ENCODE results near the gene LYPD4. TPM values are rescaled to one million over a fixed set of nuclear protein-coding genes. Genes with fewer than 3 reads are reported as not detected.
"Not testable (repeated sequence)": the region's sequence is repeated elsewhere in the genome, so short reads cannot be mapped to it uniquely, and the experiment has no call there.

LYPD4 gene
- total and polyA plus RNA-seq, 2 donors (not counting 1 experiment from before 2014, with no cell fraction given), result not detected

- H3K4me3 Mint-ChIP-seq, result peak within 1 kb of the TSS; percentile 97
- H3K27me3 Mint-ChIP-seq, result no peaks in the 10 kb centered on the region
- TF ChIP-seq EZH2 (IDR thresholded peaks at IDR 0.05; ENCODE audit: borderline replicate concordance, insufficient read depth, low read depth, low read length, poor library complexity, severe bottlenecking), result no peak
- TF ChIP-seq CTCF (IDR thresholded peaks at IDR 0.05), result no peak
- no peaks in the 10 kb centered on the region for H3K27me3 ChIP-seq (replicated peaks in 1 of 4; ENCODE audit: control extremely low read depth in 1 of 4, control insufficient read depth in 3 of 4, insufficient read depth in 4 of 4, low read length in 3 of 4)
- H3K79me2 ChIP-seq (ENCODE audit: control insufficient read depth, insufficient read depth, low read length), result peaks cover 70% of the 10 kb centered on the region
- peaks cover 44% of the 10 kb centered on the region for H4K20me1 ChIP-seq (ENCODE audit: control insufficient read depth, insufficient read depth, low read length, poor library complexity, severe bottlenecking)
- DNase-seq (peak; percentile 97), ATAC-seq (ENCODE audit: low read depth) (peak; percentile 70)
- no peaks in the 10 kb centered on the region for H3K9me3 Mint-ChIP-seq (ENCODE audit: insufficient read depth)
- ChIA-PET CTCF (interaction anchor here (0.6 to 17.0 kb wide), 6 partner anchors 10 to 208 kb away, joined by 3 to 331 read pairs (median 44); partner anchors contain the start of gene RPS19), POLR2A (interaction anchor here (0.6 to 6.6 kb wide), 12 partner anchors 11 to 1442 kb away, joined by 3 to 94 read pairs (median 4); partner anchors contain the start of genes RABAC1 and RPS19)
- H3K4me1 ChIP-seq (ENCODE audit: control insufficient read depth in 2 of 2, insufficient read depth in 2 of 2, low read length in 2 of 2), result peaks cover 73 to 91% of the 10 kb centered on the region in 2 donors
- no peaks in the 10 kb centered on the region for H3K9me3 ChIP-seq (ENCODE audit: control extremely low read depth in 1 of 3, control insufficient read depth in 2 of 3, insufficient read depth in 1 of 3, low read length in 2 of 3)
- peaks cover 74% of the 10 kb centered on the region for H3K4me1 Mint-ChIP-seq
- peak within 1 kb of the TSS; percentile 84 for H3K4me2 ChIP-seq (replicated peaks; ENCODE audit: low read depth, low read length, poor library complexity, severe bottlenecking)
- H3K9ac ChIP-seq (ENCODE audit: low read length), result peak within 1 kb of the TSS; percentile 92
- H3K27ac ChIP-seq (ENCODE audit: low read length in 2 of 2), result peak within 1 kb of the TSS; percentile 96 to 98
- WGBS (ENCODE audit: insufficient coverage), result 0% methylated on average over 5 of the region's 9 CpGs
- intact Hi-C loops (cut with micrococcal nuclease), result loop anchor here (1.0 to 10.0 kb wide), 4 partner anchors 10 to 612 kb away; partner anchors contain the start of gene HNRNPUL1
- H3K27ac Mint-ChIP-seq, result peak within 1 kb of the TSS; percentile 99
- H3K4me3 ChIP-seq (ENCODE audit: control extremely low read depth in 1 of 5, extremely low read depth in 1 of 5, insufficient read depth in 1 of 5, low read depth in 2 of 5, low read length in 4 of 5), result peak within 1 kb of the TSS; percentile 82 to 100 (median 94)
- H2AFZ ChIP-seq (ENCODE audit: insufficient read depth, low read depth, low read length, poor library complexity, severe bottlenecking), result no peak within 1 kb of the TSS
- peaks cover 0 to 42% of the 10 kb centered on the region in 2 experiments for H3K36me3 ChIP-seq (replicated peaks in 1 of 2; ENCODE audit: control extremely low read depth in 1 of 2, control insufficient read depth in 1 of 2, extremely low read depth in 1 of 2, insufficient read depth in 2 of 2, low read length in 1 of 2)
Observed at GRCh38 chr19:41876847-41877832, 32.7 kb upstream of the LYPD4 start, which contains the start of gene CD79A. TSS of gene CD79A (plus strand) at chr19:41877279. CDS start at chr19:41877305, 26 bp downstream.

- not testable (repeated sequence) for H3K9me3 ChIP-seq (ENCODE audit: control extremely low read depth in 1 of 3, control insufficient read depth in 2 of 3, insufficient read depth in 1 of 3, low read length in 2 of 3); DNase-seq; H2AFZ ChIP-seq (ENCODE audit: insufficient read depth, low read depth, low read length, poor library complexity, severe bottlenecking); H3K9me3 Mint-ChIP-seq (ENCODE audit: insufficient read depth); ATAC-seq (ENCODE audit: low read depth); H3K27me3 Mint-ChIP-seq; H3K27me3 ChIP-seq (replicated peaks in 1 of 4; ENCODE audit: control extremely low read depth in 1 of 4, control insufficient read depth in 3 of 4, insufficient read depth in 4 of 4, low read length in 3 of 4)
- H3K4me2 ChIP-seq (replicated peaks; ENCODE audit: low read depth, low read length, poor library complexity, severe bottlenecking), result peak overlapping the region; percentile 84
- ChIA-PET CTCF (interaction anchor here (0.9 to 17.0 kb wide), 9 partner anchors 9 to 82 kb away, joined by 3 to 331 read pairs (median 7); partner anchors contain the start of genes RABAC1 and RPS19), POLR2A (interaction anchor here (0.6 to 6.6 kb wide), 12 partner anchors 7 to 623 kb away, joined by 4 to 94 read pairs (median 8); partner anchors contain the start of genes ARHGEF1, RABAC1 and RPS19)
- Mint-ChIP-seq H3K4me1 (peaks cover 78% of the 10 kb centered on the region), H3K27ac (peak overlapping the region; percentile 99), H3K4me3 (peak overlapping the region; percentile 97)
- peak overlapping the region in 4 of 5 experiments; percentile 35 to 100 (median 70) for H3K4me3 ChIP-seq (ENCODE audit: control extremely low read depth in 1 of 5, extremely low read depth in 1 of 5, insufficient read depth in 1 of 5, low read depth in 2 of 5, low read length in 4 of 5)
- peaks cover 63% of the 10 kb centered on the region for H3K79me2 ChIP-seq (ENCODE audit: control insufficient read depth, insufficient read depth, low read length)
- peaks cover 37% of the 10 kb centered on the region for H4K20me1 ChIP-seq (ENCODE audit: control insufficient read depth, insufficient read depth, low read length, poor library complexity, severe bottlenecking)
- H3K36me3 ChIP-seq (replicated peaks in 1 of 2; ENCODE audit: control extremely low read depth in 1 of 2, control insufficient read depth in 1 of 2, extremely low read depth in 1 of 2, insufficient read depth in 2 of 2, low read length in 1 of 2), result peaks cover 0 to 44% of the 10 kb centered on the region in 2 experiments
- H3K4me1 ChIP-seq (ENCODE audit: control insufficient read depth in 2 of 2, insufficient read depth in 2 of 2, low read length in 2 of 2), result peaks cover 76 to 91% of the 10 kb centered on the region in 2 donors
- H3K27ac ChIP-seq (ENCODE audit: low read length in 2 of 2), result peak overlapping the region; percentile 96 to 98
- intact Hi-C loops (cut with micrococcal nuclease), result loop anchor here (1.0 to 10.0 kb wide), 4 partner anchors 8 to 611 kb away; partner anchors contain the start of genes HNRNPUL1 and RPS19
- peak overlapping the region; percentile 92 for H3K9ac ChIP-seq (ENCODE audit: low read length)
- WGBS (ENCODE audit: insufficient coverage), result 40% methylated on average over 1 of the region's 3 CpGs
Observed at GRCh38 chr19:41875973-41876372, 31.5 kb upstream of the LYPD4 start.
